ENCODE results near the gene QSER1.

Gene QSER1

DNA sequence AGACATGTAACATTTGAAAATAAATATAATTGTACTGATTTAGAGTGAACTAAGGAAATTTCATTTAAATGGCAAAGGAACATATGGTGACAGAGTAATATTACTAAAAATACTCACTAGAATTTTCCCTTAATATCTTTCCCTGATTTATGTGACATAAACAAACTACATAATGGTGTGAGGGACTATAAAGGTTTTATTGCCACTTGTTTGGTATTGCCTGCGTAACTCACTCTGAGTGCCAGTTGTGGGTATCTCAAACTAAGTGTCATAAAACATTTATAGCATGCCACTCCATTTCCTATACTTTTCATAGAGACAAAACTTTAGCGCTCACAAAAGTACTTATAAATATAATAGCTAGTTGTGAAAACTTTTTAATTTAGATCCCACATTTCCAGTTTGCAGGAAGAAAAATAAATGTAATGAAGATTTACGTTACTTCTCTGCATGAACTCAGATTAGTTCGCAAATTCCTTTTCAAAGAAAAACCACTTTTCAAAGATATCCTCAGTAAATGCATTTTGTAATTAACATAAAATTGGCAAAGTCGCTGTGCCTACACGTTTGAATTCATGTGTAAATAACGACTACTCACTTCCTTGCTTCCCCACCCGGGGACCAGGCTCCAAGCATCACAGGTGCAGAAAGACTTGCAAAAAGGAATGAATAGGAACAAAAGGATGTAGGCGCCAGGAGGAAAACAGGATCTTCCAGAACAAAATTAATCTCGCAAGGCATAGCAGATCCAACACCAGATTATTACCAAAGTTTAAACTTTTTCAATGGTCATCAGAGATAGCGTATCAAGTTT is 1.6 kb upstream of the QSER1 start:
- no peak for DNase-seq (ENCODE audit: low read depth)

- peak; percentile 3 for DNase-seq (ENCODE audit: low read depth)
Measured at GRCh38 chr11:32891657-32892354, 805 bp upstream of the QSER1 start.

- DNase-seq (ENCODE audit: low read depth): no peak
Measured at GRCh38 chr11:32893093-32893342, 407 bp downstream of the QSER1 start.

DNA sequence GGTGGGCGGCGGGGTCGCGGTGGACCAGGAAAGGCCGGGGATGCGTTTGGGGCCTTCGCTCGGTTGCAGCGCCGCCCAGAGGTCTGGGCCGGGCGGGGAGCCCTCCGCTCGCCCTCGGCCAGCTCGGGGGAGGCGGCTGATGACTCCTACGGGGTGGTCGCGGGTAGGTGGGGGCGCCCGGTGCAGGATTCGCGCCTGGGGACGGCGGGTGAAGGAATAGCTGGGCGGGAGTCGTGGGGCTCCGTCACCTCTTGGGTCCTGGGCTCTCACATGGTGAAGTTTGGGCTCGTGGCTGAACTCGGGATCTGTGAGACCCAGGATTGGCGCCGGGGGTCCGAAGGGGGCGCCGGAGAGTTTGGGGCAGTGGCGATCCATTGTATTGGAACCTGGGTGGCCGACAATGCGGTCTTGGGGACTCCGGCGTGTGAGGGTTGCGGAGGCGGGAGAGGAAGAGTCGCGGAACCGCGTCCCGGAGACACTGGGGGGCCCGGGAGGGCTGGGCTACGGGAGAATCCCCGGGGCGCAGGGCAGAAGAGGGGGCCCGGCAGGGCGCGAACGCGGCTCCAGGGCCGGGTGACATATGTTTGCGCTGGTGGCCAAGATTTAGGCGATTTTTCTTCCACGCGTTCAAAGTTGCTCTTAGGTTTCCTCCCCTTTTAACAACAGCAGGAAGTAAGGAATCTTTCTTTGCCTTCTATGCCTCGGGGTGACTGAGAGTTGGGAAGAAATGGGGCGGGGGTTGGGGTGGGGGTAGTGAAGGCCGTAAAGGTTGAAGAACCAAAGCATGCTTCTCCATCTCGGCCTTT is 935 bp downstream of the QSER1 start:
- DNase-seq (ENCODE audit: low read depth): peak; percentile 11

GRCh38 chr11:32894149-32894827 is 1.7 kb downstream of the QSER1 start:
- peak; percentile 67 for DNase-seq (ENCODE audit: low read depth)

DNA sequence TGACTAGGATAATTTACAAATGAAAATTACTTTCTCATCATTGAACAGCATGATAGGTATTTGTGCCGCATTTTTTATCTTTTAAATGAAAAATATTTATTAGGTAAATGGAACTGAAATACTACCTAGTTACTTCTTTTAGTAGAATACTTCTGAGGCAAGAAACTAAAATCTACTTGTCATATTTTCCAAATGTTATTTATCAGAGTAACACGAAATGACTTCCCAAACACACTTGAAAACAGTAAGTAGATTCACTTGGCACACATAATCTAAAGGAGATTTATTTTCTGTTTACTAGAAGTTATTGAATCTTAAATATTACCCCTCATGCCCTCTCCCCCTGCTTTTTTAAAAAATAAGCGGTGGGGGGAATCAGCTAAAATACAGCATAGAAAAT is 2.3 kb downstream of the QSER1 start:
- no peak for DNase-seq (ENCODE audit: low read depth)

DNA sequence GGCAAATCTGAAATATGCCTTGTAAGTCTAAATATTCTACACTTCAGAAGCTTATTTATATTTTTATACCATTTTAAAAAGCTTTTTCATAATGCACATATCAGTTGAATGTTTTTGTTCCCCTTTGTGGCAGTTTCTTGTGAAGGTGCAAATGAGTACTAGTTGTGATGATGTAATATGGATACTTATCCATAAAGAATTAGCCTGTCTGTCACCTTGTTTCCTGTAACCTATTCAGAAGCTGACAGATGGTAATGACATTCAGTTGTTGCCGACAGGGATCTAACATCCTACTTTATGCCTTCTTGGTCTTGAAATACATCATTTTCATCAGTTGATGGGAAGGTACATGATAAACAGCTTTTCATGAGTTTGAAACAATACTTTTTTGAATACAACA is 2.9 kb downstream of the QSER1 start:
- DNase-seq (ENCODE audit: low read depth): no peak

DNA sequence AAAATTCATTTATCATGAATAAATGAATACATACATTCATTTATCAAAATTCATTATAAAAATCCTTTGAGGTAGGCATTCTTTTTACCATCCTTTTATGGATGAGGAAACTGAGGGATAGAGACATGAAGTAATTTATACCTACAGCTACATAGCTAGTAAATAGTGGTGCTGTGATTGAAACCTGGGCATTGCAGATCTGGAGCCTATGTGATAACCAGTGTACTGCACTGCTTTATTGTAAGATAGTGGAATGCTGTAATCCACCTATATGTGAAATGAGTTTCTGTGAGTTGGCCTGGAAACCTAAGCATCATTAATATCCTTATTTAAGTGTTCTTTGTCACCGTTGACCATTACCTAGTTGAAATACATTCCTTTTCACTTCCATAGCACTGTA is 4.5 kb downstream of the QSER1 start:
- no peak for DNase-seq (ENCODE audit: low read depth)

DNA sequence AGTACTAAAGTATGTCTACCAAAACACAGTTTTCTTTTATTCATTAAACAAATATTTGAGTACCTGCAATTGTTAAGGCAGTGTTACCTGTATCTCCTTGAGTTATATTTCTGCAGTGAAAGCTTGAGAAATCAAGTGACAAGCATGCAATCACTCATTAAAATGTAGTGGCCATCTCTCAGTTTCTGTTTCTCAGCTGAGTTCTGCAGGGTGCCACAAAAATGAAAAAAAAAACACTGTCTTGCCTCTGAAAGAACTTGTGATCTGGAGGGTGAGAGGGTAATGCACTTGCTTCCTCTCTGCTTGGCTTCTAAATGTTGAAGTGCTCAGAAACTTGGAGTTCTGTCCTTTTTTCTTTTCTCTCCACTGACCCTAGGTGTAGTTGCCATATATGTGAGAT is 6.8 kb downstream of the QSER1 start:
- DNase-seq (ENCODE audit: low read depth): no peak

DNA sequence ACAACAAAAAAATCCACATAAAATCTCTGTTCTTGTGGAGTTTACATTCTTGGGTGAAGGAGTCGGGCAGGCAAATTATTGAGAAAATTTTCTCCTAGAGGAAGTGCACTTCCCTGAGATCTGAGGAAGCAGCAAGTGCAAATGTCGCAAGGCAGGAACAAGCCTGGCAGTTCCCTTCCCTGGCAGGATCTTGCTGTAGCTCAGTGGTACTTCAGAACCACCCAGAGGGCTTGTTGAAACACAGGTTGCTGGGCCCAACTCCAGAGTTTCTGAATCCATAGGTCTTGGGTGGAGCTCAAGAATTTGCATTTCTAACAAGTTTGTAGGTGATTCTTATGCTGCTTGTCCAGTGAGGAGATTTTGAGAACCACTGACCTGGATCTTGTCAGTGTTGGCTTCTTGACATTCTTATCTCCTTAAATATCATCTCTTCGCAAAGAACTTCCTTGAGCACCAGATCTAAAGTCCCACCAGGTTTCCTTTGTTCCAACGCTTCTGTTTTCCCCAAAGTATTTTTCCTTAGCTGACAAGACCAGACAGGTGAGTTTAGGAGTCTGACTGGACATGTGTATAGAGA is 9.6 kb downstream of the QSER1 start:
- no peak for DNase-seq (ENCODE audit: low read depth)

GRCh38 chr11:32905028-32905667 is 12.5 kb downstream of the QSER1 start:
- DNase-seq (ENCODE audit: low read depth): no peak

DNA sequence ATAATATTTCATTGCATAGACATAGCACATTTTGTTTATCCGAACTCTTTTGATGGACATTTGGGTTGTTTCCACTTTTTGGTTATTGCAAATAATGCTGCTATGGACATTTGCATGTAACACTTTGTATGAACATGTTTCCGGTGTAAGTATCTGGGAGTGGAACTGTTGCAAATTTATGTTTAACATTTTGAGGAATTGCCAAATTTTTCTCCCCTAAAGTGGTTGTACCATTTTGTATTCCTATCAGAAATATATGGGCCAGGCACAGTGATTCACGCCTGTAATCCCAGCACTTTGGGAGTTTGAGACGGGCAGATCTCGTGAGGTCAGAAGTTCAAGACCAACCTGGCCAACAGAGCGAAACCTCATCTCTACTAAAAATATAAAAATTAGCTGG is 16.0 kb downstream of the QSER1 start:
- no peak for DNase-seq (ENCODE audit: low read depth)

- DNase-seq (ENCODE audit: low read depth): no peak
Measured at GRCh38 chr11:32911413-32911812, 18.8 kb downstream of the QSER1 start.

DNA sequence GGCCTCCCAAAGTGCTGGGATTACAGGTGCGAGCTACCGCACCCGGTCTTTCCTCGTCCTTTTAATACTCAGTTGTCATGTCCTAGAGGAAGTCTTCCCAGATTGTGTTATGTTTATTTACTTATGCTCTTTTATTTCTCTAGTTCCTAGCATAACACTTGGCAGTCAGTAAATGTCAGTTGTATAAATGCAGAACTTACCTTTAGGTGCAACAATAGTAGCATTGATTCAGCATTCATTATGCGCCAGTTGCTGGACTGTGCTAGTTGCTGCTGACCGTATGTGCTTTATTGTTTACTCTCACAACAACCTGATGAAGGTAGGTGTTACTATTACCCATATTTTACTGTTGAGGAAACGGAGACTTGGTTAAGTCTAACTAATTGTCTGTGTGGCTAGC is 20.8 kb downstream of the QSER1 start:
- DNase-seq (ENCODE audit: low read depth): no peak

DNA sequence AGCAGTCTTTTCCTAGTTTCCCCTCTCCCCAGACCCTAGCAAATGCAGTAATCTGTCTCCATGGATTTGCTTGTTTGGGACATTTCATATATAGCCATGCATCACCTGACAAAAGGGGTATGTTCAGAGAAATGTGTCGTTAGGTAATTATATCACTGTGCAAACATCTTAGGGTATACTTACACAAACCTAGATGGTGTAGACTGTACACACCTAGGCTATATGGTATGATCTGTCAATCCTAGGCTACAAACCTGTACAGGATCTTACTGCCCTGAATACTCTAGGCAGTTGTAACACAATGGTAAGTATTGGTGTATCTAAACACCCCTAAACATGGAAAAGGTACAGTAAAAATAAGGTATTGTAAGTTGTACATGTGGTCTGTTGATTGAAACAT is 23.8 kb downstream of the QSER1 start:
- DNase-seq (ENCODE audit: low read depth): no peak

DNA sequence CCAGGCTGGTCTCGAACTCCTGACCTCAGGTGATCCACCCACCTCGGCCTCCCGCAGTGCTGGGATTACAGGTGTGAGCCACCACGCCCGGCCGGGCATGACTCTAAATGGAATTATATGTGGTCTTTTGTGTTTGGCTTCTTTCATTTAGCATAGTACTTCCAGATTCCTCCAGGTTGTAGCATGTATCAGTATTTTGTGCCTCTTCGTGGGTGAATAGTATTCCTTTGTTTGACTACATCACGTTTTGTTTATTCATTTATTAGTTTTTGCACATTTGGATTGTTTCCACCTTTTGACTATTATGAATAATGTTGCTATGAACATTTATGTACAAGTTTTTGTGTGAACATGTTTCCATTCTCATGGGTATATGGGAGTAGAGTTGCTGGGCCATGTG is 24.4 kb downstream of the QSER1 start:
- DNase-seq (ENCODE audit: low read depth): no peak

DNA sequence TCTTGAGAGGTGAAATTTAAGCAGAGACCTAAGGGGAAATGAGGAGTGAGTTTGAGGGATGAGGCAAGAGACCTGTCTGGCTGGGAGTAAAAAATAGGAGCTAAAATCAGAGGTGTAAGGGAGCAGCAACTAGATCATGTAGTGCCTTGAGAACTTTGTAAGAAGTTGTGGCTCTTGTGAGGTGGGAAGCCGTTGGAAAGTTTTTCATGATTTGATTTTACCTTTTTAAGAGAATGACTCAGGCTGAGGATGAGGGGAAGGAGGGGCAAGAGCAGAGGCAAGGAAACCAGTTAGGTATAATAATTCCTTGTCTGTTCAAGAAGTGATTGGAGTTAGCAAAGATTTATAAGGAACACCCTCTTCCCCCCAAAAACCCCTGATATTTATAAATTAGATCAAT is 25.8 kb downstream of the QSER1 start:
- DNase-seq (ENCODE audit: low read depth): no peak

GRCh38 chr11:32919338-32919737 is 26.7 kb downstream of the QSER1 start:
- no peak for DNase-seq (ENCODE audit: low read depth)

- no peak for DNase-seq (ENCODE audit: low read depth)
Measured at GRCh38 chr11:32920570-32920969, 28.0 kb downstream of the QSER1 start.

DNA sequence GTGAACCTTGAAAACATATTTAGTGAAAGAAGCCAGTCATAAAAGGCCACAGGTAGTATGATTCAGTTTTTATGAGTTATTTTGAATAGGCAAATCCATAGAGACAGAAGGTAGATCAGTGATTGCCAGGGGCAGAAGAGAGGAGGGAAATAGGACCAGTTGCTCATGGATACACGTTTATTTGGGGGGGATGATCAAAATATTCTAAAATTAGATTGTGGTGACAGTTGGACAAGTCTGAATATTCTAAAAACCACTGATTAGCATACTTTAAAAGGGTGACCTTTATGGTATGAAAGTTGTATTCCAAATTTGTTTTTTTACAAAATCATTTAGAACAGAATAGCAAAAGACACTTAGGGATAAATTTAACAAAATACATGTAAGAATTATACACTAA is 28.6 kb downstream of the QSER1 start:
- no peak for DNase-seq (ENCODE audit: low read depth)

DNA sequence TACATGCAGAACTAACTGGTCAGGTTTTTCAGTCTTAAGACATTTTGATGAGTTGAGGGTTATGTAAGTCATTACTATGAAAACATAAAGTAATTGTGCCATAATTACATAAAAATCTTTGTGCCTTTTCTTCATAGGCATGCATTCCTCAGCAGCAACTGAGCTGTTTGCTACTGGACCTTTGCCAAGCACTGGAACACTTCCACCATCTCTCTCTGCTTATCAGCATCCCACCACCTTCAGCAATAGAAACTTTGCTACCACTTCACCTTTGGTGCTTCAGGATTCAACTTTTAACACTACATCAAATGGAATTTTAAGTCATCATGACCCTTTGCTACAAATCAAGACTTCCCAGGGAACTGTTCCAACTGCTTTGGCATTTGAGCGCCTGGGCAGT is 39.0 kb downstream of the QSER1 start:
- no peak for DNase-seq (ENCODE audit: low read depth)

DNA sequence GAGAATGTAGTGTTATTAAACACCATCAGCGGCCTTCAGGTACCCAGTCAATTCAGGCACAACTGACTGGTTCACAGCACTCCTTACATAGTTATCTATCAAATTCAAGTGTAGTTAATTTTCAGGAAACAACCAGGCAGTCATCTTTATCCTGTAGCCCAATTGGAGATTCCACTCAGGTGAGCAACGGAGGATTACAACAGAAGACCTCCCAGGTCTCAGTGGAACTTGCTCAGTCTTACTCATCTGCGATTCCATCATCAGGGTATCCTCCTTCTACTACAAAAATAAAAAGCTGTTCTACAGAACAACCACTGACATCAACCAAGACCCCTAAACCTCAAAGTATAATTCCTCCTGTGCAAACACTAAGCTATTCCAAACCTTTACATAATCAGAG is 39.6 kb downstream of the QSER1 start:
- DNase-seq (ENCODE audit: low read depth): no peak

Measured in stromal cell of bone marrow (primary cell).